ENCODE results near the gene TBX6.
"Not testable (repeated sequence)": the region's sequence is repeated elsewhere in the genome, so short reads cannot be mapped to it uniquely, and the experiment has no call there.

TBX6 gene, protein sequence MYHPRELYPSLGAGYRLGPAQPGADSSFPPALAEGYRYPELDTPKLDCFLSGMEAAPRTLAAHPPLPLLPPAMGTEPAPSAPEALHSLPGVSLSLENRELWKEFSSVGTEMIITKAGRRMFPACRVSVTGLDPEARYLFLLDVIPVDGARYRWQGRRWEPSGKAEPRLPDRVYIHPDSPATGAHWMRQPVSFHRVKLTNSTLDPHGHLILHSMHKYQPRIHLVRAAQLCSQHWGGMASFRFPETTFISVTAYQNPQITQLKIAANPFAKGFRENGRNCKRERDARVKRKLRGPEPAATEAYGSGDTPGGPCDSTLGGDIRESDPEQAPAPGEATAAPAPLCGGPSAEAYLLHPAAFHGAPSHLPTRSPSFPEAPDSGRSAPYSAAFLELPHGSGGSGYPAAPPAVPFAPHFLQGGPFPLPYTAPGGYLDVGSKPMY

DNA sequence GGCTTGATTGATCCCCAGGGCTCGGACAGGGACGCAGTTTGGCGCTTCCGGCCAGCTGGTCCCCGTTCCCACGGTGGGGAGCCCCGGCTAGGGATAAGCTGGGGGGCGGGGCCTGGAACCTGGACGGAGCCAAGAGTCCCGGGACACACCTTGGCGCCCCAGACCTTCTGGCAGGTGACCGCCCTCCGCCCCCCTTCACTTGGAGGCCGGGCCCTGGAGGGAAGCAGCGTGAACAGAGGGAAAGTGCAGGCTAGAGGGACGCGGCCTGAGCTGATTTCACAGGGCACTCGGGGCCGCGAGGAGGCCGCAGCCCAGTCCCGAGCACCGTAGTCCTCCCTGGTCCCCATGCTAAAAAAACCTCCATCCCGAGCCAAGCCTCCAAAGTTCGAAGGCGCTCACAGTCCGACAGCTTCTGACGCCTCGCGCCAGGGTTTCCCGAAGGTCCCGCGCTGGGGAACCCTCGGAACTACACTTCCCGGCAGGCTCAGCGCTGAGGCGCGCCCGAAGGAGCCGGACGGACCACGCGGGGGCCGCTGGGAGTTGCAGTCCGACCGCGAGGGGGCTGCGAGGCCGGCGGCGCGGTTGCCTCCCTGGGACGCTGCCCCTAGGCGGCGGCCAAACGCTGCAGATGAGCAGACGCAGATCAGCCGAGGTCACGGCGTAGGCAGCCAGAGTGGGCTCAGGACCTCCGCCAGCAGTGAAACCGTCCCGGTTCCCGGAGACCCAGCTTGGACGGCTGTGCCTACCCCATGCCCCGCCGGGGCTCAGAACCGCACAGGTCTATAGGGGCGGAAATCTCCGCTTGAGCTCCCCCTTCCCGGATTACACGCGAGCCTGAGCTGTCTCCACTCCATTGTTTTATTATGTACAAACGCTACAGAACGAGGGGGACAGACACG lies at the start of gene TBX6:
Gene TBX6 (minus strand): TSS at position 451 of the 899 bp plus-strand sequence. CDS start 731 bp downstream, outside the sequence.
- peak; percentile 85 to 92 (median 90) for DNase-seq

DNA sequence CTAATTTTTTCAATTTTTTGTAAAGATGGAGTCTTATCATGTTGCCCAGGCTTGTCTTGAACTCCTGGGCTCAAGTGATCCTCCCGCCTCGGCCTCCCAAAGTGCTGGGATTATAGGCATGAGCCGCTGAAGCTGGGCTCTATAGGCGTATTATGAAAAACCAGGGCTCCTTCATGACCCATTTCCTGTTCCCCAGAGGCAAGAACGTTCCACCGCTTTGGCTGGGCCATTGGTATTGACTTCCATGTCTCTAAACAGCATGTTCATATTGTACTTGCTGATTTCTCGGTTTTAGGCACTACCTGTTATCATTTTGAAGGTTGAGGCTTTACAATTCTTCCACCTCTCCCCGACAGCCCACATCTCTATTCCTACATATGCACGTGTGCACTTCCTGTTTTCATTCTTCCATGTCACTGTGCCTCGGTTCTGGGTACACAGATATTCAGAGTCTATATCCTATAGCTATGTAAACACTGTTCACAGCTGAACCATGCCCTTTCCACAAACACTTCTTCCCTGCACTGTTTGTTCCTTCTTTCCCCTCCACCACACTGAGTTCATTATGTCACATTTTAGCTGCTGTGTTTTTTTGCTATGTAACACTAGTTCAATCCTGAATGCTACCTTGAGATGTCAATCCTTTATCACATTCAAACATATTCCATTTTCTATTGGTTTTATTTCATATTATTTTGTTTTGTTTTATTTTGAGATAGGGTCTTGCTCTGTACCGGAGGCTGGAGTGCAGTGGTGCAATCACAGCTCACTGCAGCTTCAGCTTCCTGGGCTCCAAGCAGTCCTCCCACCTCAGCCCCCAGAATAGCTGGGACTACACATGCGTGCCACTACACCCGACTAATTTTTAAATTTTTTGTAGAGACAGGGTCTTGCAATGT lies 48.1 kb upstream of the TBX6 start:
- DNase-seq, result no peak

DNA sequence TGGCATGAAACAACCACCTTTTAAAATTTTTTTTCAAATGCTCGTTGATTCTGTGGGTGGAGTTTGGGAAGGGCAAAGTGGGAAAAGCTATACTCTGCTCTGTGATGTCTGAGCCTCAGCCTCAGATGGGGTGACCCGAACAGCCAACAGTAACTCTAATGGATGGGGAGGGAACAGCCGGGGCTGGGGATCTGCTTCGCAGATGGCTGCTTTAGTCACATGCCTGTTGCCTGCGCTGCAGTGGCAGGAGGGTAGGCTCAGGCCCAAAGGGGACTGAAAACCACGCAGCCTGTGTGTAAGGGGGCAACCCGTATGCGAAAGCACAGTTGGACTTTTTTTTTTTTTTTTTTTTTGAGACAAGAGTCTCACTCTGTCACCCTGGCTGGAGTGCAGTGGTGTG lies 46.2 kb upstream of the TBX6 start:
- DNase-seq, result no peak

DNA sequence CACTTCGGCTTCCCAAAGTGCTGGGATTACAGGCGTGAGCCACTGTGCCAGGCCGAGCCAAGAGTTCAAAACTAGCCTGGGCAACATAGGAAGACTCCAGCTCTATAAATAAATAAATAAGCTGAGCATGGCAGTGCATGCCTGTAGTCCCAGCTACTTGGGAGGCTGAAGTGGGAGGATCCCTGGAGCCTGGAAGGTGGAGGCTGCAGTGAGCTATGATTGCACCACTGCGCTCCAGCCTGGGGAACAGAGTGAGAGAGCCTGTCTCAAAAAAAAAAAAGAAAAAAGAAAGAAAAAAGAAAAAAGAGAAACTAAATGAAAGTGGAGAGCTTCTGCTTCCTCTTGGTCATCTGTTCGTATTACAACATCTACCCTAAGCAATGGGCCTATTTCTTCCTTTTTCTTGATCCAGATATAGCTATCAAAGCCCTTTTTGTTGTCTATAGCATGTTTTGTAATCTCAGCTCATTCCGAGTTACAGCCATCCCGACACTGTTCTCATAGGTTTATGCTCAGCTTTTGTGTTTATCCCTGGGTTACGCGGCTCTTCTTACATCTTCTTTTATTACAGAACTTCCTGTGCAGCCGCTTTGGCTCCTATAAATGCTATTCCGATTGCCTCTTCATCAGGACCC lies 45.4 kb upstream of the TBX6 start:
- no peak for DNase-seq

DNA sequence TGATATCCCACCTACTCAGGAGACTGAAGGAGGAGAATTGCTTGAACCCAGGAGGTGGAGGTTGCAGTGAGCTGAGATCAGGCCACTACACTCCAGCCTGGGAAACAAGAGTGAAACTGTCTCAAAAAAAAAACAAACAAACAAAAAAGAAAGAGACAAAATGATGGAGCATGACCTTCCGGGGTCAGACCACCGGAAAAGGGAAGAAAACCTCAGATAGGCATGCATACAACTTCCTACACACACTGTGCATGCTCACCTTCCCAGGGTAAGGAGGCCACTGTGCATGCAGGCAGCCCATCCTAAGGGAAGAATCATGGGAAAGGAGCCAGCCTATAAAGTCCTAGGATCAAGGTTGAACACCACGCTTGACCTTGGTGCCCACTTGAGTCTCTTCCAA lies 40.9 kb upstream of the TBX6 start:
- no peak for DNase-seq

DNA sequence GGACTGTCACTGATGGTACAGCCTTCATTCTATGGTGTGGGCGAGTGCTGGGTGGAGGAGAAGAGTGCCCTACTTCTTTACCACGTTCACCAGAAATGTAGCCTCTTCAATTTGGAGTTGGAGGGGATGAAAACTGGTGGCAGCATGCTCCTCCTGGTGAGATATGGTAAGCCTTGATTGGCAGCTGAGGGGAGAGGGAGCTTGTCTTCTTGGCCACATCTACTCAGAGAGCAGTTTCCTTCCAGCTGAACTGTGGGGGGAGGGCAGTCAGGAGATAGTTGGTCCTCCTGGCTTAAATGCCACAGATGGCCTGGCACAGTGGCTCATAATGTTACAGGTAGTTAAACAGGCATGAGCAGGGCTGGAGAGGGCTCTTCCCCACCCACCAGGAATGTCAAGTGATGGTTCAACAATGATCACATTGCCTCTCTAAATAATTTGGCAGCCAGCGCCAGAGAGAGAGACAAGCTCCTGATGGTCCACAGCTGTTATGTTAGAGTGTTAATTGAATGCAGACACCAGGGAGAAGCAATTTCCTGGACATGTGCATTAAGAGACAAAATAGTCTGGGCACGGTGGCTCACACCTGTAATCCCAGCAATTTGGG lies 40.2 kb upstream of the TBX6 start:
- no peak for DNase-seq

DNA sequence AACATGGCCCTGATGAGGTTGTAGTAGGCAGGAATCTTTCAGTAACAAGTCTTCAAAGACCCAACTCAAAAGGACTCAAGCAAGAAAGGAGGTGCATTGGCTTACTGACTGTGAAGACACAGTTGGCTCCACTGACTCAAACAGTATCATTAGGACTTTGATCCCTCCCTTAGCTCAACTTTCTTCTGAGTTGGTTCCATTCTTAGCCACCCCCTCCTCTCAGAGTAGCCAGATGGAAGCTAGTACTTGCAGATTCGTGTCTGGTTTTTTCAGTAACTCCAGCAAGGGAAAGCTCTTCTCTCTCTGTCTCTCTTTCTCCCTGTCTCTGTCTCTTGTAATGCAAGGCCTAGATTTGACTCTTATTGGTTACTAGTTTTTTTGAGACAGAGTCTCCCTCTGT lies 36.3 kb upstream of the TBX6 start:
- no peak for DNase-seq

DNA sequence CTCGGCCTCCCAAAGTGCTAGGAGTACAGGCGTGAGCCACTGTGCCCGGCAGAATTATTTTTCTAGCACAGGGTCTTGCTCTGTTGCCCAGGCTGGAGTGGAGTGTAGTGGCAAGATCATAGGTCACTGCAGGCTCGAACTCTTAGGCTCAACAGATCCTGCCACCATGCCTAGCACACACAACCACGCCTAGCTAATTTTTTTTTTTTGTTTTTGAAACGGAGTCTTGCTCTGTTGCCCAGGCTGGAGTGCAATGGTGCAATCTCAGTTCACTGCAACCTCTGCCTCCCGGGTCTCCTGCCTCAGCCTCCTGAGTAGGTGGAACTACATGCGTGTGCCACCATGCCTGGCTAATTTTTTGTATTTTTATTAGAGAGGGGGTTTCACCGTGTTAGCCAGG lies 34.0 kb upstream of the TBX6 start:
- not testable (repeated sequence) for DNase-seq

DNA sequence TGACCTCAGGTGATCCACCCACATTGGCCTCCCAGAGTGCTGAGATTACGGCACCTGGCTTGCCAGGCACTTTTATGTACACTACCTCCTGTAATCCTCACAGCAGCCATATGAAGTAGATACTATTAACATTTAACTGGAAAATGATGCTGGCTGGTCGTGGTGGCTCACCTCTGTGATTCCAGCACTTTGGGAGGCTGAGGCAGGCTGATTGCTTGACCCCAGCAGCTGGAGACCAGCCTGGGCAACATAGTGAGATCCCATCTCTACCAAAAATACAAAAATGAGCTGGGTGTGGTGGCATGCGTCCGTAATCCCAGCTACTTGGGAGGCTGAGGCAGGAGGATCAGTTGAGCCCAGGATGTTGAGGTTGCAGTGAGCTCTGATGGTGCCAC lies 33.3 kb upstream of the TBX6 start:
- DNase-seq, result no peak

DNA sequence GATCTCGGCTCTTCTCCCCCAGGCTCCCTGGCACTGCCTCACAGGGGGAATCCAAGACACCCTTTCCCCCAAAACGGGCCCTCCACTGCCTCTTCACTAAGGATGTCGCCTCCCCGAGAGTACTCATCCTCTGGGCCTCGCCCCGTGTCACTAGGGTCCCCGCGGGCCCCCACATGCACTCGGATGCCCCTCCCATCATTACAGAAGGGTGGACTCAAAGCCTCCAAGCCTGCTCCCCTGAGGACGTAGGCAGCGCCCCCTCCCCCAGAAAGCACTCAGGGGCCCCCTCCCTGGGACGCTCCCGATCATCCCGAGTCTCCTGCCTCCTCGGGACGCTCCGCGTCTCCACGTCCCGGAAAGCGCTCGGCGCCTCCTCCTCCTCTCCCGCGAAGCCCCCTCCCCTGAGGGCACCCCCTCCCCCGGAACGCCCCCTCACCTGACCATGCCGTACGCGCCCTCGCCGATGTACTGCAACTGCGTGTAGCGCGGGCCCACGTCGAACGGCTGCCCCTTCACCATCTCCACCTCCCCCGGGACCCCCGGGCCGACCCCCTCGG lies 31.0 kb upstream of the TBX6 start:
- DNase-seq, result peak in 1 of 4 experiments; percentile 8

DNA sequence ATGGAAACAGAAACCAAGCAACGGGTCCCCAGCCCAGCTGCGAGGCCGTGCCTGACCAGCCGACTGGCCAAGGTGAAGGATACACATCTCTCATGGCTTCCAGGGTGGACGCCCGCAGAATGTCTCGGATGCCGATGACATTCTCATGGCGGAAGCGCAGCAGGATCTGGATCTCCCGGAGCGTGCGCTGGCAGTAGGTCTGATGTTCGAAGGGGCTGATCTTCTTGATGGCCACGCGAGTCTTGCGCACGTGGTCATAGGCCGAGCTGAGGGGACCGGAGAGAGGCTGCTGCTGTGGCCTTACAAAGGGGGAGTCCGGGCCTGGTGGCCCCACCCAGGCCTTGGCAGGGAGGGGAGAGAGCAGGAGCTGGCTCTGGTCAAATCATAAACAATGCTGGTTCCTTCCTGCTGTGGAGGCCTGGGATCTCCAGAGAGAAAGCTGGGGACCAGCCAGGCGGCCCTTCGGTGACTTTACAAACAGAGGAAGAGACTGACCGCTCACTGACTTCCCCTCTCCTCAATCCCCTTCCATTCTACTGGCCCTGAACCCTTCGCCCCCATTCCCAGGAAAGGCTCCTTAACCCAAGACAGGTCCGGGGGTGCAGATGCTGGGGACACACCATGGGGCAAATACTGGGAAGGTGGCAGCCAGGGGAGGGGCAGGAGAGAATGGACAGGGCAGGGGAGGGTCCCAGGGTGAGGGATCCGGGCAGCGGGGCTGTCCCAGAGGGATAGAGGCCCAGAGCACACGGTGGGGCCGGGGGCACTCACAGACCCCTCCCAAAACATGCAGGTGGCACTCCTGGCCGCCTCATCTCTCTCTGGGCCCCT lies 30.2 kb upstream of the TBX6 start:
- no peak for DNase-seq

DNA sequence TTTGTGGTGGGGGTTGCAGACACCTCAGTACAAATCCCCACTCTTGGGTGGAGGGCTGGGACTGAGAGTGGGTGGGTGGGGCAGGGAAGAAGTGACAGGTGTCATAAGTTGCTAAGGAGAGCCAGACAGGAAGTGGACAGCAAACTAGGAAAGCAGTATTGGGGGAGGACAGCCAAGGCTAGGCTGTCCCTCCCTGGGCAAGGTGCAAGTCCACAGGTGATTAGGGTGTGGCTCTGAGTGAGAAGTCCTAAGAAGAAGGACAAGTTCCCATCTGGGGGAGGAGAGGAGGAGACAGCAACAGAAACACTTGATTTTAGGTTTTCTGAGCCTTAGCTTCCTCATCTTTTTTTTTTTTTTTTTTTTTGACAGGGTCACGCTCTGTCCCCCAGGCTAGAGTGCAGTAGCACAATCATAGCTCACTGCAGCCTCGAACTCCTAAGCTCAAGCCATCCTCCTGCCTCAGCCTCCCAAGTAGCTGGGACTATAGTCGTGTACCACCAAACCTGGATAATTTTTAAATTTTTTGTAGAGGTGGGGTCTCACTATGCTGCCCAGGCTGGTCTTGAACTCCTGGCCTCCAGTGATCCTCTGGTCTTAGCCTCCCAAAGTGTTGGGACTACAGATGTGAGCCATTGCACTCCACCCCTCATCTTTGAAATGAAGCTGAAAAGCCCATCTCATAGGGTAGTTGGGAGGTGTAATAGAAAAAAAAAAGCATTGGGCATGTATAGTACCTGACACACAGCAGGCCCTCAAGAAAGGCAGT lies 28.8 kb upstream of the TBX6 start:
- no peak for DNase-seq

DNA sequence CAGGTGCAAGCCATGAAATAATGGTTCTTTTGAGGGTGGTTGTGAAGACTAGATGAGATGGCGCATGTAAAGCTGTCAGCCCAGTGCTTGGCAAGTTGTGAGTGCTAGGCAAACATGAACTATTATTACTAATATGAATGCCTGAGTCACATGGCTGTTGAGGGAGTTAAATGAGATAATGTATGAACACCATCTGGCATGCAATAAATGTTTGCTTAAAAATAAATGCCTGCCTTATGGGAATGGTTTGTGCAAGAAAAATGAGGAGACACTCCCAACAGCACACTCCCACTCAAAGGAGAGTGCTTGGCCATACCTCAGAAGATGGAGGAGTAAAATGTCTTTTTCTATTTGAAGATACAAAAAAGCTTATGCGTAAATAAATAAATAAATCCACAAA lies 27.7 kb upstream of the TBX6 start:
- DNase-seq, result no peak

DNA sequence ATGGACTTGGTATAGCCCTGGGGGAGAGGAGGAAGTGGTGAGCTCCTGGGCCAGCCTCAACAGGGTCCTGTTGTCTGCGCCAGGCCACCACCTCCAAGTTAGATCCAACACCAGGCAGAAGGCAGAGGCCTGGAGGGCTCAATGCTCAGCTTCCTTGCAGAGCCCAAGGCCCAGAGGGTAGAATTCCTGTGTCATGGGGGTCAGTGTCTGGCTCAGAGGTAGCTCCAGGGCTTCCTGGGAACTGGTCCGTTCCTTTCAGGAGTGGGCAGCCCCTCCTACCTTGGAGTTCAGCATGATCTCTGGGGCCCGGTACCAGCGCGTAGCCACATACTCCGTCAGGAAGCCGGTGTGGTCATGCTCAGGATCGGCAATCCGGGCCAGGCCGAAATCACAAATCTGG lies 26.0 kb upstream of the TBX6 start:
- DNase-seq, result no peak

DNA sequence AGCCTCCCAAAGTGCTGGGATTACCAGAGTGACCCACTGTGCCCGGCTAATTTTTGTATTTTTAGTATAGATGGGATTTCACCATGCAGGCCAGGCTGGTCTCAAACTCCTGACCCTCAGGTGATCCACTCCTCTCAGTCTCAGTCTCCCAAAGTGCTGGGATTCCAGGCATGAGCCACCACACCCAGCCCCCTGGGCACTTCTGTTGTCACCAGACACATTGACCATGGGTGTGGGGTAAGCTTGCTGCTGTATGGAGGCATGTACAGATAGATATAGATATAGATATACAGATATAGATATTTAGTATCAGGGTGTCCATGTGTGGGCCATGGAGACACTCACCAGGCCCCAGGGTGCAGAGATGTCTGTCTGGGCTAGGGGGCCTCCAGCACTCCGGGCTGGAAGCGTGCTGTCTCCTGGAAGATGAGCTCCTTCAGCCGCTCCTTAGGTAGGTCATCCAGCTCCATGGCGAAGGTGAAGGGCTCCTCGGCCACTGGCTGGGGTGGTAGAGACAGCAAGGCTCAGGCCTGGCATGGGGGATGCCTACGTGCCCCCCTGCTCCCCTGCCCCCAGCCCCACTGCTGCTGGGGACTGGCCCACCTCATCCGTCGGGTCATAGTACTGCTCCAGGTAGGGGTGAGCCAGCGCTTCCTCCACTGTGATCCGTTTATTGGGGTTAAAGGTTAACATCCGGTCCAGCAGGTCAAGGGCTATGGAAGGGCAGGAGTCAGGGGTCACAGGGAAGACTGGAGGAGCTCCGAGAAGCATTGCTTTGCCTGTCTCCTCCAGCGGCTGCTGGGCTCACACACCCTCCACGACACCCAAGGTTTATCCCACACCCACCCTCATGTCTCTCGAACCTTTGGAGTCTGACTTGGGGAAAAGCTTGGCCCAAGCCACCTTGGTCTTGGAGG lies 24.8 kb upstream of the TBX6 start:
- no peak for DNase-seq

DNA sequence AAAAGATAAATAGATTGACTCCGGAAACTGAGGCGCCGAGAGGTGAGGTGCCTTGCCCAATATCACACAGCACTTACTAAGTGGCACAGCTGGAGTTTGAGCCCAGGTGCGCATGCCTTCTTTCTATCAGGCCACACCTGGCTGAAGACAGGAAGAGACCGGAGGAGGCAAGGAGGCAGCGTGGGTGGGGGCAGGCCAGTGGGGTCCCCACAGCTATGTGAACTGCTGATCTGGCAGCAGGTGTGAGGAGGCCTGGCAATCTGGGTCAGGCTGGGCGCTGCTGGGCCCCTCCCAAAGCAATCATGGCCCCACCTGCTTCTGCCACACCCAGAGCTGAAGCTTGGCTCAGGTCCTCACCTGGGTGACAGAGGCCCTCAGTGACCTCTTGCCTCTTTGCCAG lies 23.5 kb upstream of the TBX6 start:
- DNase-seq, result no peak

DNA sequence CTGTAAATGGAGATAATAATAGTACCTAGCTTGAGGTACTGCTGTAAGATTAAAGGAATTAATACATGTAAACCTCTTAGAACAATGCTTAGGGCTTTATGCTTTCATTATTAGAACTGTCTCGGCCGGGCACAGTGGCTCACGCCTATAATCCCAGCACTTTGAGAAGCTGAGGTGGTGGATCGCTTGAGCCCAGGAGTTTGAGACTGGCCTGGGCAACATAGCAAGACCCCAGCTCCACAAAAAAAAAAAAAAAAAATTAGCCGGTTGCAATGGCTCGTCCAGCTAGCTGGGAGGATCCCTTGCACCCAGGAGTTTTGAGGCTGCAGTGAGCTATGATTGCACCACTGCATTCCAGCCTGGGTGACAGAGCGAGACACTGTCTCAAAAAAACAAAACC lies 23.1 kb upstream of the TBX6 start:
- not testable (repeated sequence) for DNase-seq

DNA sequence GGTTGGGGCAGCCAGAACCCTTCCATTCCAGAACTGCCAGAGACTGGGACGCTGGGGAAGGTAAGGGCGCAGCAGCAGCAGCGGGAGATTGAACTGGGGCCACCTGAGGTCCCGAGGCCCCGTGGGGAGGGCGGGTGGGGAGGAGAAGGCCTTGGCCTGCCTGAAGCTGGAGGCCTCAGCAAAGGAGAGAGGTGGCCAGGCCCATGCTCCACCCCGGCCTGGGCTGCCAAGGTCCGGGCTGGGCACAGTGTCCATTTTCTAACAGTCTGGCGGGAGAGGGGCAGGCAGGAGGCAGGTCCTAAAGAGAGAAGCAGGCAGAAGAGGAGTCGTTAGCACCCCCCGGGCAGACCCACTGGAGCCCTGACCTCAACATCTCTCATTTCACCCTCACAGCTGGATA lies 22.7 kb upstream of the TBX6 start:
- no peak for DNase-seq

All from activated CD4-positive, CD25-positive, alpha-beta regulatory T cell (primary cell).